Hepatocyte (in vitro differentiated cells): ENCODE data around the gene RRP15. TPM values are rescaled to one million over a fixed set of nuclear protein-coding genes. Genes with fewer than 3 reads are reported as not detected.
"Not testable (repeated sequence)": the region's sequence is repeated elsewhere in the genome, so short reads cannot be mapped to it uniquely, and the experiment has no call there.

Experiments used
- DNase-seq: peaks from one replicate; pipeline ENCODE4 v3.0.0-alpha.2; 2016; ENCODE audit warnings: low spot score
- H2AFZ ChIP-seq: fragments of 200-600 bp; sonication (generic); 2 replicates; pipeline ENCODE4 v1.6.0; 2016; ENCODE audit warnings: antibody characterized with exemption, mild to moderate bottlenecking
- H3K27ac ChIP-seq: fragments of 200-600 bp; sonication (generic); 2 replicates; pipeline ENCODE4 v1.5.1; 2016; ENCODE audit warnings: mild to moderate bottlenecking
- H3K27me3 ChIP-seq: fragments of 200-600 bp; sonication (generic); 2 replicates; pipeline ENCODE4 v1.6.1; 2016
- H3K36me3 ChIP-seq: fragments of 200-600 bp; sonication (generic); replicated peaks from 2 replicates; pipeline ENCODE4 v1.5.1; 2016; ENCODE audit warnings: low read depth; ENCODE audit not compliant: insufficient read depth
- H3K4me1 ChIP-seq: fragments of 200-600 bp; sonication (generic); 2 replicates; pipeline ENCODE4 v1.5.1; 2016; ENCODE audit warnings: mild to moderate bottlenecking, moderate library complexity; ENCODE audit not compliant: insufficient read depth
- H3K4me2 ChIP-seq: fragments of 200-600 bp; sonication (generic); 2 replicates; pipeline ENCODE4 v1.6.0; 2016
- H3K4me3 ChIP-seq: fragments of 200-600 bp; sonication (generic); 2 replicates; pipeline ENCODE4 v1.5.1; 2016; ENCODE audit warnings: mild to moderate bottlenecking
- H3K79me2 ChIP-seq: fragments of 200-600 bp; sonication (generic); 2 replicates; pipeline ENCODE4 v1.6.0; 2017; ENCODE audit warnings: mild to moderate bottlenecking
- H3K9me2 ChIP-seq: fragments of 200-600 bp; sonication (generic); replicated peaks from 2 replicates; pipeline ENCODE4 v1.6.0; 2017; ENCODE audit warnings: mild to moderate bottlenecking; ENCODE audit not compliant: insufficient read depth
- H3K9me3 ChIP-seq: fragments of 200-600 bp; sonication (generic); 2 replicates; pipeline ENCODE4 v1.5.1; 2016; ENCODE audit warnings: low read depth, mild to moderate bottlenecking
- H4K20me1 ChIP-seq: fragments of 200-600 bp; sonication (generic); 2 replicates; pipeline ENCODE4 v1.6.0; 2016; ENCODE audit warnings: mild to moderate bottlenecking; ENCODE audit not compliant: insufficient read depth, poor library complexity, severe bottlenecking
- CTCF ChIP-seq: fragments of 200-600 bp; sonication (generic); IDR thresholded peaks from 2 replicates; pipeline ENCODE4 v1.5.1; 2016; ENCODE audit warnings: antibody characterized with exemption, mild to moderate bottlenecking; ENCODE audit not compliant: poor library complexity
- EZH2 ChIP-seq: fragments of 200-600 bp; sonication (generic); IDR thresholded peaks from 2 replicates; pipeline ENCODE4 v1.6.1; 2016; ENCODE audit warnings: antibody characterized with exemption, mild to moderate bottlenecking, borderline replicate concordance
- EZH2phosphoT487 ChIP-seq: fragments of 200-600 bp; sonication (generic); IDR thresholded peaks from one replicate; pipeline ENCODE4 v1.6.1; 2018; ENCODE audit warnings: antibody characterized with exemption, mild to moderate bottlenecking, low read depth, moderate library complexity; ENCODE audit not compliant: unreplicated experiment, severe bottlenecking
- WGBS: methylation state at CpG from one replicate; pipeline ENCODE4 v1.1.6; 2016; ENCODE audit warnings: low lambda C conversion rate; ENCODE audit errors: missing lambda C conversion rate; 5-methylcytosine and 5-hydroxymethylcytosine counted together
- polyA plus RNA-seq: library from polyadenylated mRNA; unstranded; fragments of >200 nt; fragmentation: Nextera tagmentation; extraction: Ambion mirVana; gene quantifications from 2 replicates; pipeline ENCODE4 v1.2.1, GENCODE V29; 2016
- total RNA-seq: library from RNA; depleted of rRNA; stranded (reverse); fragments of >200 nt; gene quantifications from 2 replicates; pipeline ENCODE4 v1.2.3, GENCODE V29; 2014

Gene RRP15
- total and polyA plus RNA-seq, 2 experiments from 2014 or later = 6.7 to 9.0 TPM

- Histone ChIP-seq H3K27me3 (no peaks in the 10 kb centered on the region), H2AFZ (no peak overlapping the region), H3K4me3 (no peak overlapping the region), H3K36me3 (no peaks in the 10 kb centered on the region), H3K9me3 (no peaks in the 10 kb centered on the region), H4K20me1 (no peaks in the 10 kb centered on the region), H3K4me2 (no peak overlapping the region), H3K27ac (no peak overlapping the region), H3K4me1 (no peaks in the 10 kb centered on the region), H3K79me2 (no peaks in the 10 kb centered on the region), H3K9me2 (no peaks in the 10 kb centered on the region)
- no peak for TF ChIP-seq EZH2
- no peak for TF ChIP-seq EZH2phosphoT487
- TF ChIP-seq CTCF = no peak
- no peak for DNase-seq
- WGBS = 73% methylated on average over 5 of the region's 5 CpGs
These were observed 32.0 kb downstream of the RRP15 start for GRCh38 chr1:218317061-218317460.

GRCh38 chr1:218320182-218320581 lies 35.1 kb downstream of the RRP15 start:
- not testable (repeated sequence) for H2AFZ ChIP-seq, H3K4me2 ChIP-seq, H3K4me1 ChIP-seq, H3K27me3 ChIP-seq, H3K27ac ChIP-seq, H3K9me3 ChIP-seq, H3K79me2 ChIP-seq, H3K36me3 ChIP-seq, H3K9me2 ChIP-seq, H4K20me1 ChIP-seq, H3K4me3 ChIP-seq, DNase-seq
- WGBS = 100% methylated on average over 1 of the region's 3 CpGs

GRCh38 chr1:218322762-218323161 lies 37.7 kb downstream of the RRP15 start:
- no peaks in the 10 kb centered on the region for H3K27me3 ChIP-seq
- H3K36me3 ChIP-seq = no peaks in the 10 kb centered on the region
- WGBS = 97% methylated on average over 17 of the region's 17 CpGs
- H3K4me2 ChIP-seq = no peak overlapping the region
- no peak overlapping the region for H3K4me3 ChIP-seq
- H3K9me3 ChIP-seq = no peaks in the 10 kb centered on the region
- no peak for TF ChIP-seq EZH2
- no peak for TF ChIP-seq EZH2phosphoT487
- no peak for TF ChIP-seq CTCF
- H3K9me2 ChIP-seq = no peaks in the 10 kb centered on the region
- no peaks in the 10 kb centered on the region for H3K79me2 ChIP-seq
- no peaks in the 10 kb centered on the region for H4K20me1 ChIP-seq
- H3K4me1 ChIP-seq = no peaks in the 10 kb centered on the region
- H3K27ac ChIP-seq = no peak overlapping the region
- H2AFZ ChIP-seq = no peak overlapping the region
- DNase-seq = no peak

GRCh38 chr1:218323568-218324225 lies 38.6 kb downstream of the RRP15 start:
- Histone ChIP-seq H4K20me1 (no peaks in the 10 kb centered on the region), H3K36me3 (no peaks in the 10 kb centered on the region), H3K79me2 (no peaks in the 10 kb centered on the region), H3K4me1 (no peaks in the 10 kb centered on the region), H3K9me2 (no peaks in the 10 kb centered on the region), H2AFZ (no peak overlapping the region), H3K27me3 (no peaks in the 10 kb centered on the region), H3K27ac (no peak overlapping the region), H3K4me3 (no peak overlapping the region), H3K4me2 (no peak overlapping the region), H3K9me3 (no peaks in the 10 kb centered on the region)
- TF ChIP-seq EZH2 = no peak
- TF ChIP-seq CTCF = no peak
- TF ChIP-seq EZH2phosphoT487 = no peak
- no peak for DNase-seq
- 99% methylated on average over 19 of the region's 21 CpGs for WGBS
